Measurements from ENCODE around the gene GHDC.

DNA sequence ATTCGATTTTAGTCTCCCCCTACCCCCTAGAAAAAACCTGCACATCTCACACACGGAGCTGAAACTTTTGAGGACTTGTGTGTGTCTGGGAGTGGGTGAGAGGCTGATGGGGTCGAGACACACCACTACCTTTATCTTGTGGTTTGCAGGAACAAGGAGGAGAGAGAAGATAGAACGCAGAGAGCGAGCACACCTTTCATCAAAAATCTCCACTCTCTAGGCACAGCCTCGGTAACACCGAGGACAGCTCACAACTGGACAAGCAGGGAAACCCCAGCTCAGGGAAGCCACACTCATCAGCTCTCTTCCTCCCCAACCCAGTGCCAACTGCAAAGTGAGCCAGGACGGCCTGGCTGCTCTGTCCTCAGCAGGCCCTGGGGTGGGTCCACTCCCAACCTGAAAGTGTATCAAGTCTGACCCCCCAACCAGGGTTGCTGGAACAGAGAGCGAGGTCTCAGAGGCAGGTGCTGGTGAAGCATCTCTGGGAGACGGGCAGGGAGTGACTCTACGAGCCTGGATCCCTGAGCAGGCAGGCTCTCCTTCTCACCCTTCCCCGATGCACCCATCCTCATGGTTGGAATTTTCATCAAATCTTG lies 5.2 kb upstream of the GHDC start:
- TF ChIP-seq CTCF (IDR thresholded peaks at IDR 0.05) (no peak), ZFX (IDR thresholded peaks at IDR 0.05; ENCODE audit: borderline replicate concordance) (no peak)

Measured in 22Rv1 (cell line).